ENCODE results near the gene PARP14. TPM values are rescaled to one million over a fixed set of nuclear protein-coding genes. Genes with fewer than 3 reads are reported as not detected.

Gene PARP14
- total RNA-seq, 1 donor from 2014 or later = 68.6 TPM

- intact Hi-C loops (cut with micrococcal nuclease) = no loop called here
- no peak for DNase-seq (ENCODE audit: low spot score)
- H3K36me3 Mint-ChIP-seq (ENCODE audit: low read depth) = no peaks in the 10 kb centered on the region
- no peaks in the 10 kb centered on the region for H3K9me3 Mint-ChIP-seq
- H3K27ac Mint-ChIP-seq = no peak overlapping the region
- no peak overlapping the region for H3K4me3 Mint-ChIP-seq
- no peaks in the 10 kb centered on the region for H3K27me3 Mint-ChIP-seq (ENCODE audit: insufficient read depth)
- no peaks in the 10 kb centered on the region for H3K4me1 Mint-ChIP-seq (ENCODE audit: low read depth)
These were observed 90.0 kb downstream of the PARP14 start for GRCh38 chr3:122770521-122771202.

DNA sequence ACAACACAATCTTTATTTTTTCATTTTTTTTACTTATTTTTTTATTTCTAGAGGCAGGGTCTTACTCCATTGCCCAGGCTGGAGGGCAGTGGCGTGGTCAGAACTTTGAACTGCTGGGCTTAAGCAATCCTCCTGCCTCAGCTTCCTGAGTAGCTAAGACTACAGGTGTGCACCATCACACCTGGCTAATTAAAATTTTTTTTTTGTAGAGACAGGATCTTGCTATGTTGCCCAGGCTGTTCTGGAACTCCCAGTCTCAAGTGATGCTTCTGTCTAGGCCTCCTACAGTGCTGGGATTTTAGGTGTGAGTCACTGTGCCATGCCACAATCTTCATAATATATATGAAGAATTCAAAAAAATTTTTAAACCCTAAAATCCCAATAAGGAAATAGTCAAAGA is 92.2 kb downstream of the PARP14 start:
- no peak overlapping the region for H3K27ac Mint-ChIP-seq
- no peaks in the 10 kb centered on the region for H3K9me3 Mint-ChIP-seq
- no peaks in the 10 kb centered on the region for H3K27me3 Mint-ChIP-seq (ENCODE audit: insufficient read depth)
- no peaks in the 10 kb centered on the region for H3K36me3 Mint-ChIP-seq (ENCODE audit: low read depth)
- no peak for DNase-seq (ENCODE audit: low spot score)
- H3K4me1 Mint-ChIP-seq (ENCODE audit: low read depth) = no peaks in the 10 kb centered on the region
- intact Hi-C loops (cut with micrococcal nuclease) = no loop called here
- H3K4me3 Mint-ChIP-seq = no peak overlapping the region

GRCh38 chr3:122773944-122774509 is 93.4 kb downstream of the PARP14 start:
- no peaks in the 10 kb centered on the region for H3K9me3 Mint-ChIP-seq
- no peaks in the 10 kb centered on the region for H3K4me1 Mint-ChIP-seq (ENCODE audit: low read depth)
- no peak for DNase-seq (ENCODE audit: low spot score)
- no peaks in the 10 kb centered on the region for H3K36me3 Mint-ChIP-seq (ENCODE audit: low read depth)
- intact Hi-C loops (cut with micrococcal nuclease) = no loop called here
- H3K4me3 Mint-ChIP-seq = no peak overlapping the region
- no peaks in the 10 kb centered on the region for H3K27me3 Mint-ChIP-seq (ENCODE audit: insufficient read depth)
- H3K27ac Mint-ChIP-seq = no peak overlapping the region

DNA sequence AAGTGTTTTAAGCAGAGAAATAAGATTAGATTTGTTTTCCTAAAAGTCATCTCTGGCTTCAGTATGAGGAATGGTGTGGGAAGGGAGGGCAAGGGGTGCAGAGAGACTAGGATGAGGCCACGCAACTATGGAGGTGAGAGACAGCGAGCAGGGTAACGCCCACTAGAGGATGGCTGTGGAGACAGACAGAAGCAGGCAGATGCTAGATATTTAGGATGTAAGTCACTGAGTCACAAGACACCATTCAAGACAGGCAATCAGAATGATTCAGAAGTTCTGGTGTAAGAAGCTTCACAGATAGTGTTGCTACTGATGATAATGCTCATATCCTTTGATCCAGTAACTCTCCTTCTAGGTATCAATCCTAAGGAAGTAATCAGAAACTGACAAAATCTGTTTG is 93.9 kb downstream of the PARP14 start:
- no peaks in the 10 kb centered on the region for H3K4me1 Mint-ChIP-seq (ENCODE audit: low read depth)
- H3K9me3 Mint-ChIP-seq = no peaks in the 10 kb centered on the region
- DNase-seq (ENCODE audit: low spot score) = no peak
- no peak overlapping the region for H3K27ac Mint-ChIP-seq
- H3K27me3 Mint-ChIP-seq (ENCODE audit: insufficient read depth) = no peaks in the 10 kb centered on the region
- no peaks in the 10 kb centered on the region for H3K36me3 Mint-ChIP-seq (ENCODE audit: low read depth)
- intact Hi-C loops (cut with micrococcal nuclease) = no loop called here
- H3K4me3 Mint-ChIP-seq = no peak overlapping the region

DNA sequence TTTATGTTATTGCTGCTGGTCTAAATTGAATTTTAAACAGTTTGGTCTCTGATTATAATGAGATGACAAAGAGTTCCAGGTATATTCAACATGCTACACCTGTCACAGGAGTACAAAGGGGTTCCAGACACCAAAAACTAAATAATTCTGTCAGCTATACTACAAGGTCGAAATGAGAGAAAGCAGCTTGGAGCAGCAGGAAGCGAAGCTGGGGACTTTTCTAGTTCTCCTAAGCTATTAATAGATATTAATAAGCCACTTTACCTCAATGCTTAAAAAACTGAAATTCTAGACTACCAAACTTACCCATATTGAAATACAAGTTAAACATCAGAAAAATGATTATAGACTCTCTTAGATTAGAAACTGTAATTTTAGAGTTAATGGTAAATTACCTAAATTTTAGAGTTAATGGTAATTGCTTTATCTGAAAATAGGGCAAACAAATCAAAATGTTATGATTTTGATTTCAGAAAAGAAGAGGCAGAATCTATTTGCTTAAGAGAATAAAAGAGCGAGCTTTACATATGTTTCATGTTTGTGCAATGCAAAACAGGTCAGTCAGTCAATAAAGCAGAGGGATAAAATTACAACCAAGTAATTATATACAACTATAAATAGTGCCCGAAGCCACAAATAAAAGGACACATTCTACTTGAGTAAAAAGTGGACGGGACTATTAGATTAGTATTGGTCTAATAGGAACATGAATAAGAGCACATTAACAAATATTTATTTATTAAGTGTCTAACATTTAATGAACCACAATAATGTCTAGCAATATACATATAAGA is 96.2 kb downstream of the PARP14 start:
- Mint-ChIP-seq H3K27ac (no peak overlapping the region), H3K36me3 (ENCODE audit: low read depth) (no peaks in the 10 kb centered on the region), H3K9me3 (no peaks in the 10 kb centered on the region), H3K4me1 (ENCODE audit: low read depth) (no peaks in the 10 kb centered on the region), H3K4me3 (no peak overlapping the region), H3K27me3 (ENCODE audit: insufficient read depth) (no peaks in the 10 kb centered on the region)
- no peak for DNase-seq (ENCODE audit: low spot score)
- intact Hi-C loops (cut with micrococcal nuclease) = no loop called here

DNA sequence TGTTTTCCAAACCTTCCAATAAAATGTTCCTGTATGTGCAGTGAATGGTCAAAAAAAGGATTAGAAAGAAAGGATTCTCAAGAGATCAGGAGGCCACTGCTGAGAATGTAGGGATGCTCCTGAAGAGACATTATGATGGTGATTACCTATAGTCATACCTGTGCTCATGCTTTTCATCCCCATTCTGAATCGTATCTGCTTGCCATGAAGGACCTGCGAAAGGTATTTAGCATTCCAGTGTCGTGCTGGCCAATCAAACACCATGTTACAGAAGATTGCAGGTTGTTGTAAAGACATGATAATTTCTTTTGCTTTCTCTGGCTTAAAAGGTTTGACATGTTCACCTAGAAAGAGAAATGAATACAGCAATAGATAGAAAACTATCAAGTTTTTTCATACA is 96.9 kb downstream of the PARP14 start:
- Mint-ChIP-seq H3K27me3 (ENCODE audit: insufficient read depth) (no peaks in the 10 kb centered on the region), H3K27ac (no peak overlapping the region), H3K36me3 (ENCODE audit: low read depth) (no peaks in the 10 kb centered on the region)

More for the DNA sequence above, 96.9 kb downstream of the PARP14 start:
- no peaks in the 10 kb centered on the region for H3K9me3 Mint-ChIP-seq
- no peak for DNase-seq (ENCODE audit: low spot score)
- H3K4me1 Mint-ChIP-seq (ENCODE audit: low read depth) = no peaks in the 10 kb centered on the region
- intact Hi-C loops (cut with micrococcal nuclease) = no loop called here
- H3K4me3 Mint-ChIP-seq = no peak overlapping the region

Other genes starting within 250 kb of the PARP14 start
- 81.7 and 88.2 TPM in 2 replicates for gene KPNA1, start 165.9 kb upstream of the PARP14 start, total RNA-seq
- 45.0 and 47.3 TPM in 2 replicates for gene PARP9, start 116.5 kb upstream of the PARP14 start, total RNA-seq
- 40.8 and 44.5 TPM in 2 replicates for gene DTX3L, start 116.5 kb upstream of the PARP14 start, total RNA-seq
- gene PARP15, start 103.2 kb upstream of the PARP14 start, total RNA-seq = 12.8 and 13.2 TPM in 2 replicates
- gene HSPBAP1, start 113.0 kb downstream of the PARP14 start, total RNA-seq = 8.1 and 8.9 TPM in 2 replicates
- 1.7 and 1.9 TPM in 2 replicates for gene SLC49A4, start 114.2 kb downstream of the PARP14 start, total RNA-seq

Data from activated T-helper 1 cell treated with anti-CD3 and anti-CD28 coated beads, Interleukin-12 subunit alpha, Interleukin-12 subunit beta, Interleukin-2, Interleukin-4 antibody, amounts not matched to agents 30 ng/mL and 10 ng/mL and 1 ng/mL, durations not matched to agents 14 hours and 24 hours and 36 hours (primary cell).